Superior temporal gyrus (tissue), 1 donor: ENCODE data around the gene SLC15A2.

Experiments used
- DNase-seq: peaks from one replicate; pipeline ENCODE4 v3.0.0-alpha.2; 2016; ENCODE audit errors: extremely low spot score

SLC15A2 gene

GRCh38 chr3:121979734-121980449 is 85.7 kb downstream of the SLC15A2 start:
- no peak for DNase-seq

- DNase-seq, result no peak
Observed at GRCh38 chr3:121980450-121980796, 86.2 kb downstream of the SLC15A2 start.

GRCh38 chr3:121981473-121981872 is 87.3 kb downstream of the SLC15A2 start:
- DNase-seq, result no peak

- DNase-seq, result no peak
Observed at GRCh38 chr3:121985846-121986245, 91.6 kb downstream of the SLC15A2 start.

GRCh38 chr3:121988146-121988545 is 93.9 kb downstream of the SLC15A2 start:
- no peak for DNase-seq

- DNase-seq, result no peak
Observed at GRCh38 chr3:121989943-121990342, 95.7 kb downstream of the SLC15A2 start.

- no peak for DNase-seq
Observed at GRCh38 chr3:121992601-121993560, 98.7 kb downstream of the SLC15A2 start.
